ENCODE results near the gene SLC66A3. TPM values are rescaled to one million over a fixed set of nuclear protein-coding genes. Genes with fewer than 3 reads are reported as not detected.

Gene SLC66A3
- total and polyA plus RNA-seq, 10 donors, result 16.8 to 82.1 (median 37.3) TPM

DNA sequence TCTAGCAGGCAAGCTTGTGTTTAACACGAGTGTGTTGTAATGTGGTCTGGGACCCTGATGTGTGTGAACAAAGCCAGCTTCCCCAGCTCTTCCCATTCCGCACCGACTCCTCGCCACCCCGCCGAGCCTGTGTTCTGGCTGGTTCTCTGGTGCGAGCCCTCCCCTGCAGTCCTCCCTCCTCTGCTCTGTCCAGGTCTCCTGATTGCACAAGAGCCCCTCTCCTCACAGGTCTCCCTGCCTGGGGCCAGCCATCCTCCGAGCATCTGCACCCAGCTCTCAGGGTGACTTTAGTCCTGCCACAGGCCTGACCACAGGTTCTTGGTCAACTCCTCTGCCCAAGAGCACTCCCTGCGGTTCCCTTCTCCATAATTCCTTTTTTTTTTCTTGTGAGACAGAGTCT is 13.2 kb downstream of the SLC66A3 start:
- intact Hi-C loops (cut with DNase I; ENCODE audit: low total_unique reads), result no loop called here
- no peak for TF ChIP-seq POLR2A (IDR thresholded peaks at IDR 0.05)
- TF ChIP-seq POLR2AphosphoS5 (IDR thresholded peaks at IDR 0.05), result peak in 1 of 3 donors; percentile 44
- Histone ChIP-seq H3K4me3 (no peak overlapping the region), H3K4me1 (peaks cover 0 to 6% (median 0%) of the 10 kb centered on the region in 6 donors), H3K36me3 (peaks cover 0 to 21% (median 0%) of the 10 kb centered on the region in 6 donors), H3K9me3 (no peaks in the 10 kb centered on the region), H3K27ac (peak overlapping the region in 5 of 8 donors; percentile 49 to 77 (median 66)), H3K27me3 (replicated peaks in 1 of 7) (no peaks in the 10 kb centered on the region)
- peak; percentile 69 for DNase-seq
- 73 to 88% (median 85%) methylated on average over 9 of the region's 9 CpGs for WGBS, 5 donors

DNA sequence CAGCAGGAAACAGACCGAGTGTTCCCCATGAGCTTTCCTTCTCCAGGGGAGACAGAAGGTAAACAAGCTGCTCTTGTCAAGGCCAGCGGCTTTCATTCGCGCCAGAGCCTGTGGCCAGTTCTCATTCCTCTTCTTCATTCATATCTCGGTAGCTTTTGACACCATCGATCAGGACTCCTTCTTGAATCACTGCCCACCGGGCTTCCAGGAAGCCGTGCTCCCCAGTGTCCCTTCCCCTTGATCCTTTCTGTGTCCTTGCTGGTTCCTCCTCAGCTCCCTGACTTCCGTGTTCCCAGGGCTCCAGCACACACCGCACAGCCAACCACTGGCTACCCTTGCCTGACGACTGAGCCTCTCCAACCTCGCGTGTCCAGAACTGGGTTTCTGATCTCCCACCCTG is 14.1 kb downstream of the SLC66A3 start:
- peak; percentile 71 for DNase-seq
- intact Hi-C loops (cut with DNase I; ENCODE audit: low total_unique reads), result no loop called here
- no peak overlapping the region for H3K4me3 ChIP-seq
- peak overlapping the region in 6 of 8 donors; percentile 49 to 77 (median 60) for H3K27ac ChIP-seq
- 69 to 78% (median 74%) methylated on average over 13 of the region's 13 CpGs for WGBS, 5 donors
- H3K9me3 ChIP-seq, result no peaks in the 10 kb centered on the region
- H3K36me3 ChIP-seq, result peaks cover 0 to 15% (median 0%) of the 10 kb centered on the region in 6 donors
- no peaks in the 10 kb centered on the region for H3K27me3 ChIP-seq (replicated peaks in 1 of 7)
- TF ChIP-seq, protein P1, sequence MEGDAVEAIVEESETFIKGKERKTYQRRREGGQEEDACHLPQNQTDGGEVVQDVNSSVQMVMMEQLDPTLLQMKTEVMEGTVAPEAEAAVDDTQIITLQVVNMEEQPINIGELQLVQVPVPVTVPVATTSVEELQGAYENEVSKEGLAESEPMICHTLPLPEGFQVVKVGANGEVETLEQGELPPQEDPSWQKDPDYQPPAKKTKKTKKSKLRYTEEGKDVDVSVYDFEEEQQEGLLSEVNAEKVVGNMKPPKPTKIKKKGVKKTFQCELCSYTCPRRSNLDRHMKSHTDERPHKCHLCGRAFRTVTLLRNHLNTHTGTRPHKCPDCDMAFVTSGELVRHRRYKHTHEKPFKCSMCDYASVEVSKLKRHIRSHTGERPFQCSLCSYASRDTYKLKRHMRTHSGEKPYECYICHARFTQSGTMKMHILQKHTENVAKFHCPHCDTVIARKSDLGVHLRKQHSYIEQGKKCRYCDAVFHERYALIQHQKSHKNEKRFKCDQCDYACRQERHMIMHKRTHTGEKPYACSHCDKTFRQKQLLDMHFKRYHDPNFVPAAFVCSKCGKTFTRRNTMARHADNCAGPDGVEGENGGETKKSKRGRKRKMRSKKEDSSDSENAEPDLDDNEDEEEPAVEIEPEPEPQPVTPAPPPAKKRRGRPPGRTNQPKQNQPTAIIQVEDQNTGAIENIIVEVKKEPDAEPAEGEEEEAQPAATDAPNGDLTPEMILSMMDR (IDR thresholded peaks at IDR 0.05 in 8 of 11, conservative IDR thresholded peaks at IDR 0.05 in 3 of 11), result no peak
- TF ChIP-seq POLR2A (IDR thresholded peaks at IDR 0.05) (no peak), POLR2AphosphoS5 (IDR thresholded peaks at IDR 0.05) (peak; percentile 19 to 72 (median 52))
- H3K4me1 ChIP-seq, result no peaks in the 10 kb centered on the region

DNA sequence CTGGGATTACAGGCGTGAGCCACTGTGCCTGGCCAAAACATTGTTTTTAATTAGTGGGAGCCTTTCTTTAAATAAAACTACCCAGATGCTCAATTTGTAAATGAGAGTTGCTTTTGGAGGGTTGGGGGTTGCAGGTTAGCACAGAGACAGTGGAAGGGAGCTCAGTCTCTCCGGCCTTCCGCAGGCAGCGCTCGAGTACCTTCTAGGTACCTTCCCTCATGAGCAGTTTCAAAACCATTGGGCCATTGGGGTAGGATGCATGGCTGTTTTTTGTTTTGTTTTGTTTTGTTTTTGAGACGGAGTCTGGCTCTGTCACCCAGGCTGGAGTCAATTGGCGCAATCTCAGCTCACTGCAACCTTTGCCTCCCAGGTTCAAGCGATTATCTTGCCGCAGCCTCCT is 19.0 kb downstream of the SLC66A3 start:
- intact Hi-C loops (cut with DNase I; ENCODE audit: low total_unique reads), result no loop called here
- Histone ChIP-seq H3K4me1 (peaks cover 5 to 26% (median 14%) of the 10 kb centered on the region in 6 donors), H3K27me3 (replicated peaks in 1 of 7) (no peaks in the 10 kb centered on the region), H3K4me3 (no peak overlapping the region), H3K36me3 (peaks cover 0 to 36% (median 6%) of the 10 kb centered on the region in 6 donors), H3K27ac (peak overlapping the region in 1 of 8 donors; percentile 68), H3K9me3 (no peaks in the 10 kb centered on the region)
- no peak for DNase-seq
- TF ChIP-seq, protein P1 (IDR thresholded peaks at IDR 0.05 in 8 of 11, conservative IDR thresholded peaks at IDR 0.05 in 3 of 11), result no peak
- TF ChIP-seq POLR2A (IDR thresholded peaks at IDR 0.05), result no peak
- TF ChIP-seq POLR2AphosphoS5 (IDR thresholded peaks at IDR 0.05), result no peak
- 96 to 99% (median 97%) methylated on average over 9 of the region's 9 CpGs for WGBS, 5 donors

DNA sequence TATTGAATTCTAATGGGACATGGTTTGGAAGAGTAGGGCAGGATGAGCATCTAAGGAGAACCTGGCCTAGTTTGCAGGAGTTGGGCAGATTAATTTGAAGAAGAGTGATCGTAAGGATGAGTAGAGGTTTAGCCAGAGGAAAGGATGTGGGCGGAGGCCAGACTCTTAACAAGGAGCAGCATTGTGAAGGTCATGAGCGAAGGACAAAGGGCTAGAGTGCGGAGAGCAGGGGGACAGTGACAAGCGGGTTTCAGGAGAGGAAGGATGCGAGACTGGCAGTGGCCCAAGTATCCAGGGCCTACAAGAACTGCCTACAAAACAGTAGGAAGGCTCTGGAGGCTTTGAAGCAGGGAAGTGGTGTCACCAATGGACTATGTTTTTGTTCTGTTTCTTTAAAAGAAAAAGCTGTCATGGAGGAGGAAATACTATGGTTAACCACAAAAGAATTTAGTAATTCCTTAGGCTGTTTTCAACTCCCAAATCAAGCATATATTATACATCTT is 20.1 kb downstream of the SLC66A3 start:
- Histone ChIP-seq H3K27ac (peak overlapping the region in 7 of 8 donors; percentile 26 to 75 (median 53)), H3K4me1 (peaks cover 5 to 26% (median 14%) of the 10 kb centered on the region in 6 donors), H3K36me3 (peaks cover 0 to 45% (median 7%) of the 10 kb centered on the region in 6 donors), H3K9me3 (no peaks in the 10 kb centered on the region), H3K27me3 (replicated peaks in 1 of 7) (no peaks in the 10 kb centered on the region), H3K4me3 (no peak overlapping the region)
- TF ChIP-seq POLR2AphosphoS5 (IDR thresholded peaks at IDR 0.05), result peak in 2 of 3 donors; percentile 52 to 62
- TF ChIP-seq, protein P1 (IDR thresholded peaks at IDR 0.05 in 8 of 11, conservative IDR thresholded peaks at IDR 0.05 in 3 of 11), result no peak
- DNase-seq, result no peak
- intact Hi-C loops (cut with DNase I; ENCODE audit: low total_unique reads), result no loop called here
- WGBS, 5 donors, result 30 to 46% (median 37%) methylated on average over 6 of the region's 6 CpGs

All from spleen (tissue), 11 donors.